Activated CD4-positive, alpha-beta T cell treated with anti-CD3 and anti-CD28 coated beads for 4 hours (primary cell): Measurements from ENCODE around the gene HNF1B.

Experiments
- DNase-seq, 2 donors: peaks; one replicate each; pipeline ENCODE4 v3.0.0-alpha.2; 2020

Gene HNF1B

DNA sequence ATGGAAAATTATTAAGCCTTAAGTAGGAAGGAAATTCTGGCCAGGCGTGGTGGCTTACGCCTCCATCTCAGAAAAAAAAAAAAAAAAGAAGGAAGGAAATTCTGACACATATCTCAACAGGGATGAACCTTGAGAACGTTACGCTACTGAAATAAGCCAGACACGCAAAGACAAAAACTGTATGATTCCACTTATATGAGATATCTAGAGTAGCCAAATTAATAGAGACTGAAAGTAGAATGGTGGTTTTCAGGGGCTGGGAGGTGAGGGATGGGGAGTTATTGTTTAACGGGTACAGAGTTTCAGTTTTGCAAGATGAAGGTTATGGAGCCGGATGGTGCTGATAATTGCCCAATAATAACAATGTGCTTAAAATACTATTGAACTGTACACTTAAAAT is 16.2 kb upstream of the HNF1B start:
- no peak for DNase-seq

DNA sequence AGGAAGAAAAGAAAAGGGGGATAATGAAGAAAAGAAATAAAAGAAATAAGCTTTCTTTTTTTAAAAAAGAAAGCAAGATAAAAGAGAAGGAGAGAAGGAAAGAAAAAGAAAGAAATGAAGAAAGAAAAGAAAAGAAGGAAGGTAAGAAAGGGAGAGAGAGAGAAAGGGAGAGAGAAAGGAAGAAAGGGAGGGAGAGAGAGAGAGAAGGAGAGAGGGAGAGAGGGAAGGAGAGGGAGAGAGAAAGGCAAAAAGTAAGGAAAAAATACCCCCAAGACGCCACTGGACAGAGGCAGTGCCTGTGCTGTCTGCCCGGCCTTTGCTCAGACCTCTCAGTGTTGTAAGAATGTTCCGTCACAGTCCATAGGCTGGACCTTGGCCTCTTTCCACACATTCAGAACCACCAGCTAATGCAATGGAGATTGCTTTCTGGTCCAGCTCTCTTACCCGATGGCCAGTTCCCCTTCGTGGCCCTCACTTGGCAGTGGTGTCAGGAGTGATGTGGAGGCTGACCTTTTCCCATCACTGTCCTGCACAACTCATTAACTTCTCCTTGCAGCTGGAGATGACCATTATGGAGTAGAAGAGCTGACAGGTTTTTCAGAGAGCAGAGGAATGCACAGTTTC is 14.3 kb upstream of the HNF1B start:
- no peak for DNase-seq

DNA sequence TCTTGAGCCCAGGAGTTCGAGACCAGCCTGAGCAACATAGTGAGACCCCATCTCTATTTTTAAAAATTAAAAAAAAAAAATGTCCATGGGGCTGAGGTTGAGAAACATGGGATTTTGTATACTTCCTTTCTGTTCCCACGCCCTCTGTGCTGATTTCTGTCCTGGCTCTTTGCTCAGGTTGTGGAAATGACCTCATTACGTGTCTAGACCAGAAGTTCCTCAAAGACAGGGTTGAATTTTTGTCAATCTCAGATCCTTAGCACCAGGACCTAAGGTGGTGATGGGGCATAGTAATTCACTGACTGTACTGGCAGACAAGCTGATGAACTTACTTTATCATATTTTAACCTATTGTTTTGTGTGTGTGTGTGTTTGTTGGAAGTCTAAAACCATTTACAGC is 11.2 kb upstream of the HNF1B start:
- no peak for DNase-seq

DNA sequence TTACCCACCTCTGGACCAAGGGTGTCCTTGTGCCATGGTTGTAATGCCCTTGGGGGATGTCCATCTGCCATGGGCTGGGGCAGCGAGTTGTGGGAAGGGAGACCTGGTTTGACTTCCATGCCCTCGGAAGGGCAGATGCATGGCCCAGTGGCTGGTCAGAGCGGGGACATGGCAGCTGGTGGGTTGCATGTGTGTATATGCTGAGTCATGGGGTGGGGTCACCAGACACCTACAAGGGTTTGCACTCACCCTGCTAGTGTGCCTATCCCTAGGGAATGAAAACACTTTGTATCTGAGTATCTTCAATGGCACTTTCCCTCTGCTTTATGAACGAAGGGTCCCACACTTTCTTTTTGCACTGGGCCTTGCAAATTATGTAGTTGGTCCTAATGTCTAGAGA is 10.6 kb upstream of the HNF1B start:
- DNase-seq, result no peak

DNA sequence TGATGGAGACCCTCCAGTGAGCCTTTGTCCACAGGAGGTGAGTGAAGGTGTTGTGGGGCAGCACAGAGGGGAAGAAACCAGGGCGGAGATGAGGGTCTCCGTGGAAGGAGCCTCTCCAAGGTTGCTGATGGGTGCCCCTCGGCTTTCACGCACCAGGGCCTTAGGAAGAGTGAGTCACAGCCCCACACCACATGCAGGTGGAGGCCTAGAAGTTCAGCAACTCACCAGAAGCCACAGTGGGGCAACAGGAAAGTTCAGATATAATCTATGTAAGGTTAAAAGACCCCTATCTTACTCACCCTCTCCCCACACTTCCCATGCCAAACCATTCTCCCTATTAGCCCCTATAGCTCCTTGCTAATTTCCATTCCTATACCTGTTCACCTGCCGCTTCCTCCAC is 9.5 kb upstream of the HNF1B start:
- DNase-seq, result no peak

DNA sequence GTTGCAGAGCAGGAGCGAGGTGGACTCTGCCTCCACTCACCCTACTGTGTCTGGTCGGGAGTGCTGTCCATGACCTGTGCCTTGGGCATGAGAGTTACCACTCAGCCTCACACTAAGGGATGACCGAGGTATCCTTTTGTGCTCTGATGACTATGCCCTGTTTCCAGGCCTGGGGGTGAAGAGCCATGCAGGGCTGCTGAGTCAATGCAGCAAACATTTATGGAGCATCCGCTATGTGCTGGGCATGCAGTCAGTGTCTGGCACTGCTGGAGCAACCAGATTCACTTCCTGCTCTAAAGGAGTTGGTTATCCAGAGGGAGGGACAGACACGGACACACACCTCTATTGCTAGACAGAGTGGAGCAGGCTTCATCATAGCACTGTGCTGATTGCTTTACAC is 7.6 kb upstream of the HNF1B start:
- no peak for DNase-seq

DNA sequence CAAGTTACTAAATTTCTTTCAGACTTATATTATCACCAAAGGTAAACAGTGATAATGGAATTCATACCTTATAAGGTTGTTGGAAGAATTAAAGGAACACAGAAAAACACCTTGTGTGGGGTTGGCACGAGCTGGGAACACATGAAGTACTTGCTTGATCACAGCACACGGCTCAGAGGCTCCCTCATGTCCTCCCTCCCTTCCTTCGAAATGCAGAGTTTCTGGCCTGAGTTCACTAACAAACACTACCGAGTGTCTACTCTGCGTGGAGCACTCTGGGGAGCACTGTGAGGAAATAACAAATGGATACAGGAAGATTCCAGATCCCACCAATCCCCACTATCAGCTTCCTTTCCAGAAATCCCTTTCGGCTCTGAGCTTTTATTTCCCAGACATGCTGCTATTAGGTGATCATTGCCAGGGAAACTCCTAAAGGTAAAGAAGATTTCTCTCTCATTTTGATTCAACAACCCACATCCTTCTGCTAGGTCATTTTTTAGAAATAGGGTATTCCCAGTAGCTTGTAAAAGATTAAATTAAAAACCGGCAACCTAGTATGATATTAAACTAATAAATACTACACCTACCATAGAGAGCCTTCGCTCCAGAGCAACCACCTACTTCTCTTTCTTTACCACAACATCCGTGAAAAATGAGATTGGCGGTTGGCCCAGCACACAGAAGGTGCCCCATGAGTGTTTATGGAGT is 6.1 kb upstream of the HNF1B start:
- no peak for DNase-seq

DNA sequence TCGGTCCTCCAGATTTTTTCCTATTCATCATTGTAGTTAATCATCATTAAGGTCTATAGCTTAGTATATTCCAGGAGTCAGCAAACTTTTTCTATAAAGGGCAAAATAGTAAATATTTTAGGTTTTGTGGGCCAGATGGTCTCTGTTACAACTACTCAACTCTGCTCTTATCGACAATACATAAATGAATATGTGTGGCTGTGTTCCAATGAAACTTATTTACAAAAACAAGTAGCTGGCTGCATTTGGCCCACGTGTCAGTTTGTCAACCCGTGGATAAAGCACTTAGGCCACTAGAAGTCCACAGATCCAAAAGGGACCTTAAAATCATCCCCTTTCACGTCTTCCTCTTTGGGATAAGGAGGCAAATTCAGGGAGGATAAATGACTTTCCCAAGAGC is 5.4 kb upstream of the HNF1B start:
- DNase-seq, result no peak

DNA sequence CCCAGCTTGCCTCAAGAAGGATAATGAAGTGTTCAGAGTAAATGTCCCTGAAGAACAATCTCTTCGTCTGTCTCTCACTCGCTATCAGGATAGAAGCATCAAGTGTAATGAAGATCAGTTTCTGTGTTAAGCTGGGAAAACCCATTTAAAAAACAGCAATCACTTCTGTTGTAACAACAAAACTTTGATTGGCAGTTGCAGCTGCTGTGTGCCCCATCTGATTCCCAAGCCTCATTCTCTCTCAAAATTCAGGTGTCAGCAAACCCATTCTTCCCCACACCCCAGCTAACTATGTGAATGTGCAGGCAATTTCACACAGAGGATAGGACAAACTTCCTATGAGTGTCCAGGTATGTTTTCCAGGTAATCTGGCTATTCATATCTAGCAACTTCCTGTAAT is 2.4 kb upstream of the HNF1B start:
- no peak for DNase-seq

DNA sequence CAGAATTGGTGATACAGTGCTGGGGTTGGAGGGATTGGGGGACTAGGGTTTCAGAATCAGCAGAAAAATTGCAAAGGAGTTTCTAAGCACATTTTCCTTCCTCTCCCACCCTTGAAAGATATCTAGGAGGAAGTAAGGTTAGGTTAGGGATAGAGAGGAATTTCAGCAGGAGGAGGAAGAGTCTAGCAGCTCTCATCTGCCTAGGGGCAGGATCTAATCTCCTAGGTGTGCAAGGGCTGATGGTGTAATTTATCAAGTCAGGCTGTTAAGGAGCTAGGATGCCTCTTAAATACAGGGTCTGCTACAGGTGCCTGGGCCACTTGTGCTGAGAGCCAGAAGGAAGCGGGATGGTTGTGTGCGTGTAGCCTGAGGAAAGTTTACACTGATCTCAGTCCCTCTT is 1.8 kb upstream of the HNF1B start:
- DNase-seq, result no peak

DNA sequence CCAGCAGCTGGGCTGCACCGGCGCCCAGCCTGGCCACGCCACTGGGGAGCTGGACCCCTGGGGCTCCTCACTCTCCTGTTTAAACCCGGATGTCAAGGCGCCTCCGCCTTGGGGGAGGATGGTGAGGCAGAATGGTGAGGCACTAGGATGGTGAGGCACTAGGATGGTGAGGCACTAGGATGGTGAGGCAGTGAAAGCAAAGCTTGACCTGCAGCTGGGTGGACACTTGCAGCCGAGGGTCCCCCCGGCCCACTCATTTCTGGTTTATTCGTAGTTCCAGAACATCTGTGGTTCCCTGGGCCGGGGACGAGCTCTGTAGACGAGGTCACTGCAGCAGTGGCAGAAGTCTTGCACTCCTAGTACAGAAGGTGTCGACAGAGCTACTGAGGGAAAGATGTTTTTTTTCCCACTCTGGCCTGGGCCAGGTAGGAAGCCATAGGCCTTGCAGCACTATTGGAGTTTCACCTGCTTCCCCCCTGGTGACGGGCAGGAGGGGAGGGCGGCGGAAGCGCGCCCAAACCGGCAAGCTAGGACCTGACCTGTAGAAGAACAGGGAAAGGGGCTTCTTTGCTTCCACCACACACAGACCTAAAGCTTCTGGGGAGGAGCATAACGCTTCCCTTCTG is 1.1 kb upstream of the HNF1B start:
- no peak for DNase-seq

DNA sequence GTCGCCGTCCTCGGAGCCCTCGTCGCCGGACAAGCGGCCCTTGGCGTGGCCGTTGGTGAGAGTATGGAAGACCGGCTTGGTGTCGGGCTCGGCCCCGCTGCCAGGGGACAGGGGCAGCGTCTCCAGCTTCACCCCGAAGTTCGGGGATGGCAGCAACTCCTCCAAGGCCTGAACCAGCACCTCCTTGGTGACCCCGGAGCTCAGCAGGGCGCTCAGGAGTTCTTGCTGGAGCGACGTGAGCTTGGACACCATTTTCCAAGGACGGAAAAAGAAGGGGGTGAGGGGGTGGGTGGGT is 279 bp downstream of the HNF1B start:
- no peak for DNase-seq

DNA sequence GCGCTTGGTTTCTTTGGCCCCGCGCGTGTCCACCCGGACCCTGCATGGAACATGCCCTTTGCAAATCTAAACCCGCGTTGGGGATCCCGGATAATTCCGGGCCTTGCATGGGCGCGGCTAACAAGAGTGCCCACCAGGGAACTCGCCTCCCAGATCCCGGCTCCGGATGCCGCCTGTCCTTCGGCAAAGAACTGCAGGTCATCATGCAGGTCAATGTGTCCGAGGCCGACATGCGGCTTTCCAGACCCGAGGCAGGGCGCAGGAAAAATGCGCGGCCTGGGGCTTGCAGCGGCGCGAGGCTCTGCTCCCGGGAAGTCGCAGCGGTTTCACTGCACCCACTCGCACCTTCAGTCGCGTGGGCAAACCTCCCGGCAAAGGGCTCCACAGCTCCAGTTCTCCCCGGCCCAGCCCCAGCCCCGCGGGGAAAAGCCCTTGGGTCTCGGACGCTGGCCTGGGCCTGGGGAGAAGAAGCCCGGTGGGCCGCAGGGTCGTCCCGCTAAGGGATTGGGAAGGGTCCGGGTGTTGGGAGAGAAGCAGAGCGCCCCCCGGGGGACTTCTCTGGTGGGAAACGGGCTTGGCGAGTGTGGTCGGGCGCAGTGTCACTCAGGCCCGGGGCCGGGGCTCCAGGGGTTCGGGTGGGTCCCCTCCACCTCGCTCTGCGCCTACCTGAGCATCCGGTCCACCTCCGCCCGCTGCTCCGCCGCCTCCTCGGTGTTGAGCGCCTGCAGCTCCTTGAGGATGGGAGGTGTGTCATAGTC is 805 bp downstream of the HNF1B start:
- DNase-seq, result no peak

DNA sequence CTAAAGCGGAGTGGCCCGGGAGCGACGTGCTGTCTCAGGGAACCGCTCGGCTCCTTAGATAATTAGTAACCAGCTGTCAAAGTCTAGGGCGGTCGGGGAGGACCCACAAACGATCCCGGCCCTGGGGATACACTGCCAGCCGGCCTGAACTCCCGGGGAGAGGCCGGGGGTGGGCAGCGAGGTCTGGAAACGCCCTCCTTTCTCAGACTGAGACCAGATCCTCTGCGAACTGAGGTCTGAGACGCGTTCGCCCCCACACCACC is 1.3 kb downstream of the HNF1B start:
- no peak for DNase-seq

DNA sequence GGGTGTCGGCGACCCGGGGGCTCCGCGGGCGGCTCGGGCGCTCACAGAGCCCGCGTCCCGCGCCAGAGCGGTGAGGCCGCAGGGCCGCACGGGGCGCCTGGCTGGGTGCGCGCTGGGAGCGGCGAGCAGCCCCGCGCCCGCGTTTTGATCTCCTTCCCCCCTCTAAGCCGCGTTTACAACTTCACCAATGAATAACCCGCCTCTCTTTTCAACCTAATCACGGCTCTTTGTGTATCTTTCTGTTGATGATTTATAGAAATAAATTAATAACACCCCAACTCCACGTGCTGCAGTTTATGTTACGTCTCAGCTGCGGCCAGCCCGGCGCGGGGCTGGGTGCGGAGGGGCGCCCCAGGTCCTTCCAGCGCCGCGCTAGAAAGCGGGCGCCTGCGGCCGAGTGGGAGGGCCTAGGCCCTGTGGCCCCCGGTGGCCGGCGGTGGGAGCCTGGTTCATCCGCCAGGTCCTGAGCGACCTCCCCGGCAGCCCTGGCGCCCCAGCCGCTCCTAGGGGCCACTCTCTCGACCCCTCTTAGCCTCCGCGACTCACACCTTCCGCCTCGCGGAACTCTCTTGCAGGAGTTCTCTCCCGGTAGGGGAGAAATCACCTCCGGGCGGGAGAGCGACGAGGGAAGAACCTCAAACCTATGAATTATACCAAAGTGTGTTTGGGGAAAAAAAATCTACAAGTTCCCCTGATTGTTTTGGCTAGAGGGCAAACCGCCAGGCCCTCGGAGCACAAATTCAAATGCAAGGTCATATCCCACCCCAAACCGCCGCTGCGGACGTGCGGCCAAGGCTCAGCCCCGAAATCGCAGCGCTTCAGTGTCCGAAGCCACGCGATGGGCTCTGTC is 1.9 kb downstream of the HNF1B start:
- no peak for DNase-seq

DNA sequence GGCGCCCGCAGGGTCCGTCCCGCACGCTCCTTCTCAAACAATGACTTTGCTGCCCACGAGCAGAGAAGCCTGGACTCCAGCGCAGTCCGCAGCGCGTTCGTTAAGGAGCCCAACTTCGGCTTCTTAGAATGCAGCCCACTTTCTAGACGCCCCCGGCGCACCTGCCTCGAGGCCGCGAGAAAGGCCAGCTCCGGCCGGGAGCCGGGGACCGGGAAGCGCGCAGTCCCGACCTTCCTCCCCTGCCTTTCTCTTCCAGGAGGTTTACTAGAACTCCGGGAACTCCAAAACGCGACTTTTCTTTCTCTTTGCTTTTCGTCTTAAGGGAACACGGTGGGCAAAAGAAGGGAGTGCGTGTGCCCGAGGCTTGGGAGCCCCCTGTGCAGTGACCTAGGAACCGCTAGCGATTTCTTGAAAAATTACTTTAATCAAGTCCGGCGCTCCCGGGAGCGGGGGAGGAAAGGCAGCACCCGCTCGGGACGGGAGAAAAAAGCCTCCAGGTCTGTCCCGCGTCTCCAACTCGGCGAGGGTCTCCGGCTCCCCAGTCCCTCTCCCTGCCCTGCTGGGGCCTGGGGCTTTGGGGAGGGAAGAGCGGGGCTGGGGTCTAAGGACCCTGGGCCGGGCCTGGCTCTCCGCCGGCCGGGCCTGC is 2.6 kb downstream of the HNF1B start:
- DNase-seq, result no peak

DNA sequence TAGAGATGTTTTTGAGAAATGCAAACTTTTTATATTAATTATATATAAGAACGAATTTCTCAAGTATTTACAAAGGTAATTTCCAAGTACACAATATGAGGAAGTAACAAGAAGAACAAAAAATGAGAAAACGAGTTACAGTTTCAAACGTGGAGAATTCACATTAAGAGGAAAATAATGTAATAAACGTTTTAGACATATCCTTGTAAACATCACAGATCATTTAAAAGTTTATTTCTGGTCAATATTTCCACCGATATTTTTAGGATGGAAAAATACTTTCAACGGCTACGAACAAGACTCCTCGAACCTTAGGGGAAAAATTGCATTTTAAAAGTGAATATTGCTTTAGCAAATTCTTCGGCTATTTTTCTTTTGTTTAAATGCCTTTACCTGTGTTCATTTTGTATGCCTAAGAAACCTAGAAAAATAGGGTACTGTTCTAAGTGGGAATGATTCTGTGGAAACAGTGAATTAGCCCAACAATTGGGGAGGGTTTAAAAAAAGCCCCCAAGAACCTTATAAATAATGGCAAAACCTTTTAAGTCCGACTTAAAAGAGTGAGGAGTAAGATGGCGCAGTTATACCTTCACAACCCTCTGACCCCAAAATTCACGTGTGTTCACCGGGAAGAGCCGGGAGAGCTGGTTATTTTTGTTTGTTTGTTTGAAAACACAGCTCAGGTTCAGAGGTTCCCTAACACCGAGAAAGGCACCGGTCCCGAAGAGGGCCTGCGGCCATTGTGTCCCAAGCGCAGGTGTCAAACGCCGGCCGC is 3.3 kb downstream of the HNF1B start:
- no peak for DNase-seq

DNA sequence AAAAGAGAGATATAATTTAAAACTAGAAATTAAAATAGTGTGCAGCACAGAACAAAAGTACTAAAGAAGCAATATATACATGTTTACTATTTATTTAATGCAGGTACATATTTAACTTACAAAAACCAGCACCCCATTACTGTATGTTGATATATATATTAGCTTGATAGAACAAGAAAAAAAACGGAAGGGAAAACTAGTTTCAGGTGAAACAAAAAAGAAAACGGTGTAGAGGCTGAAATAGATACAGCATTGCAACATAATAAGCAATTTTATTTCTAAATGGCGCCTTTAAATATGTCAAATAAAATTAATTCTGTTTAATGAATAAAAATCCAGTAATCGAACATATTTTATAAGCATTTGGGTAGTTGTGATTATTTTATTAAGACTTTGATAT is 3.9 kb downstream of the HNF1B start:
- no peak for DNase-seq

DNA sequence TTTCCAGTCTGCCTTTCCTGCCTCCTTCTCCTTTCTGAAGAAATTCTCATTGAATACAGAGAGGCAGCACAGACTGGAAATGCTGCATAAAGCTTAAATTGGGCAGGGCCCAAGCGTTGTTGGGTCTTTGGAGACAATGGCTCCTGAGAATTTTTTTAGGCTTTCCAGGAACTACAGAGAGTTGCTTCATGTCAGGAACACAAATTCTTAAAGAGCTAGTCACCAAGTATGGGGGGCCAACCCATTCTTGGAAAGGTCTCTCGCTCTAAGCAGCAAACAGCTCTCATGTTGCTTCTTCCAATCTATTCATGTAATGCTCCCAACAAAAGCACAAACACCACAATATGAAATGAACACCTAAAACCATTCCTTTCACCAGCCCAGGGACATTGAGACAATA is 6.9 kb downstream of the HNF1B start:
- no peak for DNase-seq

DNA sequence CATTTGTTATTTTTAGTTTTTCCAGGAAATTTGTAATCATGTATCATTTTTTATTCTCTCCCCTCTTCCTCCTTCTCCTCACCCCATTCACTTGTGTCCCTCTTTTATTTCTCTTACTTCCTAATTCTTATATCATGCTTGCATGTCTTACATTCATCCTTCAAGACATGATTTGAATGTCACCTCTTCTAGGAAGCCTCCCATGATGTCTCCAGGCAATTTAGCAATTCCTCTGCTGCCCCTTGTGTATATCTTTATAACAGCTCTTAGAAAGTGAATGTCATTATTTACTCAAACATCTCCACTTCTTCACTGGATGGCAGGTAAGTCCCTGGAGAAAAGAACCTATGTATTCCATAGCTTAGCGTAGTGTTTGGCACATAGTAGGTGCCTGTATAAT is 7.8 kb downstream of the HNF1B start:
- DNase-seq, result no peak

DNA sequence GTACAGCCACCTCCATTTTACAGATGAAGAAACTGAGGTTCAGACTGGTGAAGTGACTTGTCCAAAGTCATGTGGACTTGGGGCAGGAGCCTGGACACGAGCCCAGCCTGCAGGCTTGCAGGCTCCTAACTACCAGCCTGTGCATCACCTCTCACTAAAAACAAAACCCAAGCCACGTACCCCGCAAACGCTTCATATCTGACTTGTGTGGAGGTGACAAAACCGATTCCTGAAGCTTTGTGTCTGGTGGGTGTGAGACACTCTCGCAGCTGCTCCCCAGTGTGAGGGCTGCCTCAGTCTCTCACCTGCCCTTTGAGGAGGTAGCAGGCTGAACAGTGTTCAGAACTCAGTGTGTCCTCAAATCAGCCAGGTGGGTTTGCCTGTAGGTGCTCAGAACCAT is 8.4 kb downstream of the HNF1B start:
- DNase-seq, result no peak

DNA sequence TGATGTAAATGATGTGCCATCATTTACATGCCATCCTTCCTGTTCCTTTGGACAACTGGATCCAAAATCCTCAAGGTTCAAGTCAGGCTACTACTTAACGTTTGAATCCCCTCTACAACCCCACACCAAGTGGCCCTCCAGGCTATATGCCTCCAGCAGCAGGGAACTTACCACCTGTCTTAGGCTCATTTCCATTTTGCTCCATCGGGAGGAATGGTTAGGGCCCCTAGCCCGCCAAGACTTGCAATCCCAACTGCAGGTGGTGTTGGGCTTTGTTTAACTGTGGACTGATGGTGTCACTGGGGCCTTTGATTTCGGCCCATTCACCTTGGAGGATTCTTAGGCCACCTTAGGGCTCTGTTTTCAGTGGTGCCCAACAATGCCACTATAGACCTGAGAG is 9.7 kb downstream of the HNF1B start:
- DNase-seq, result no peak
